SU-DHL-6 (cell line): ENCODE results near the gene BNIP2.

Experiments
- H2AFZ ChIP-seq: fragments of 200-600 bp; sonication (generic); 2 replicates; pipeline ENCODE4 v1.6.1; 2014; ENCODE audit warnings: low read depth, mild to moderate bottlenecking, moderate library complexity, mixed read lengths, antibody characterized with exemption, low read length; ENCODE audit not compliant: severe bottlenecking
- H3F3A ChIP-seq: fragments of 200-600 bp; shearing (Covaris generic); 2 replicates; pipeline ENCODE4 v1.6.0; 2016; ENCODE audit warnings: antibody characterized with exemption, mild to moderate bottlenecking; ENCODE audit not compliant: insufficient read depth
- H3K27ac ChIP-seq: fragments of 200-600 bp; sonication (generic); 2 replicates; pipeline ENCODE4 v1.5.1; 2016; ENCODE audit warnings: low read depth, mild to moderate bottlenecking, low read length, moderate library complexity, mixed read lengths
- H3K27me3 ChIP-seq: fragments of 200-600 bp; sonication (generic), shearing (Covaris generic); 2 replicates; pipeline ENCODE4 v1.6.0; 2014; ENCODE audit warnings: mild to moderate bottlenecking, low read length
- H3K36me3 ChIP-seq: fragments of 200-600 bp; sonication (generic); 2 replicates; pipeline ENCODE4 v1.6.1; 2014; ENCODE audit warnings: mild to moderate bottlenecking, low read length, mixed read lengths
- H3K4me2 ChIP-seq: fragments of 300-600, 200-600 bp; shearing (Covaris generic), sonication (generic); 2 replicates; pipeline ENCODE4 v1.6.0; 2014; ENCODE audit warnings: low read length, low read depth, mild to moderate bottlenecking; ENCODE audit not compliant: poor library complexity, severe bottlenecking
- H3K4me3 ChIP-seq: fragments of 200-600 bp; sonication (generic); 2 replicates; pipeline ENCODE4 v1.5.1; 2014; ENCODE audit warnings: antibody characterized with exemption, low read length, mild to moderate bottlenecking, mixed read lengths; ENCODE audit not compliant: insufficient read depth, poor library complexity, severe bottlenecking
- H3K79me2 ChIP-seq: fragments of 200-600 bp; sonication (generic); 2 replicates; pipeline ENCODE4 v1.6.1; 2014; ENCODE audit warnings: mild to moderate bottlenecking, low read length, moderate library complexity; ENCODE audit not compliant: insufficient read depth
- H3K9ac ChIP-seq: fragments of 200-600 bp; sonication (generic); 2 replicates; pipeline ENCODE4 v1.7.0; 2014; ENCODE audit warnings: mild to moderate bottlenecking, low read length
- H3K9me2 ChIP-seq: fragments of 200-600 bp; sonication (generic); replicated peaks from 2 replicates; pipeline ENCODE4 v1.6.1; 2014; ENCODE audit warnings: low read length; ENCODE audit not compliant: insufficient read depth
- H3K9me3 ChIP-seq: fragments of 200-600 bp; sonication (generic); 2 replicates; pipeline ENCODE4 v1.6.1; 2014; ENCODE audit warnings: low read length, mixed read lengths; ENCODE audit not compliant: insufficient read depth
- H4K20me1 ChIP-seq: fragments of 200-600 bp; sonication (generic); 2 replicates; pipeline ENCODE4 v1.6.1; 2014; ENCODE audit warnings: low read depth, mild to moderate bottlenecking, antibody characterized with exemption, low read length, moderate library complexity, mixed read lengths
- CTCF ChIP-seq: fragments of 200-600 bp; sonication (generic); IDR thresholded peaks from one replicate; pipeline ENCODE4 v1.5.1; 2017; ENCODE audit warnings: antibody characterized with exemption, mild to moderate bottlenecking, low read length, moderate library complexity; ENCODE audit not compliant: insufficient read depth, poor library complexity, severe bottlenecking
- EZH2phosphoT487 ChIP-seq: fragments of 200-600 bp; sonication (generic), shearing (Covaris generic); conservative IDR thresholded peaks from 2 replicates; pipeline ENCODE4 v1.6.1; 2018; ENCODE audit warnings: mild to moderate bottlenecking, antibody characterized with exemption, low read length, moderate library complexity, mixed read lengths

BNIP2 gene

GRCh38 chr15:59694779-59695178 is 5.7 kb upstream of the BNIP2 start:
- Histone ChIP-seq H3K9ac (no peak overlapping the region), H3K9me2 (no peaks in the 10 kb centered on the region), H3K27me3 (no peaks in the 10 kb centered on the region), H2AFZ (no peak overlapping the region), H3K79me2 (no peaks in the 10 kb centered on the region), H3K27ac (no peak overlapping the region), H3K4me2 (no peak overlapping the region), H3F3A (peaks cover 17% of the 10 kb centered on the region), H3K36me3 (no peaks in the 10 kb centered on the region), H3K4me3 (no peak overlapping the region), H3K9me3 (no peaks in the 10 kb centered on the region), H4K20me1 (no peaks in the 10 kb centered on the region)
- no peak for TF ChIP-seq EZH2phosphoT487
- no peak for TF ChIP-seq CTCF

- TF ChIP-seq EZH2phosphoT487 (no peak), CTCF (peak; percentile 57)
- Histone ChIP-seq H3K9me2 (no peaks in the 10 kb centered on the region), H3K4me3 (no peak overlapping the region), H3K27ac (no peak overlapping the region), H3K79me2 (peaks cover 28% of the 10 kb centered on the region), H3K9ac (no peak overlapping the region), H3K9me3 (no peaks in the 10 kb centered on the region), H3F3A (peaks cover 38% of the 10 kb centered on the region), H3K27me3 (no peaks in the 10 kb centered on the region), H3K36me3 (no peaks in the 10 kb centered on the region), H4K20me1 (no peaks in the 10 kb centered on the region; the same call in 1 of the 2 replicates), H3K4me2 (no peak overlapping the region), H2AFZ (no peak overlapping the region)
Observed at GRCh38 chr15:59691194-59691805, 2.2 kb upstream of the BNIP2 start.

DNA sequence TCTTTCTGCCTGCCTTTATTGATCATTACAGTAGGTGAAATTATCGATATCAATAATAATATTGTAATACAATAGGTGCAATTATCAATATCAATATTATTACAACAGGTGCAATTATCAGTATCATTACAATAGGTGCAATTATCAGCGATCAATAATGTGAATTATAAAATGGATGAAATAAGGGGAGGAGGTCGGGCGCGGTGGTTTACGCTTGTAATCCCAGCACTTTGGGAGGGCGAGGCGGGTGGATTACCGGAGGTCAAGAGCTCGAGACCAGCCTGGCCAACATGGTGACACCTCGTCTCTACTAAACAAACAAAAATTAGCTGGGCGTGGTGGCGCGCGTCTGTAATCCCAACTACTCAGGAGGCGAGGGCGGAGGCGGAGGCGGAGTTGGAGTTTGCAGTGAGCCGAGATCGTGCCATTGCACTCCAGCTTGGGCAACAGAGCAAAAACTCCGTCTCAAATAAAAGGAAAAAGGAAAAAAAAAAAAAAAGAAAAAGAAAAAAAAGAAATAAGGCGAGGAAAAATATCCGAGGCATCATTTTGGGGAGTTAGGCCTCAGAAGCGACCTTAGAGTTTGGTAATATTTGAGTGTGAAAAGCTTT is 611 bp upstream of the BNIP2 start:
- H3K9me3 ChIP-seq, result no peaks in the 10 kb centered on the region
- H3K27me3 ChIP-seq, result no peaks in the 10 kb centered on the region
- H3K79me2 ChIP-seq, result peaks cover 44% of the 10 kb centered on the region
- peaks cover 10% of the 10 kb centered on the region for H4K20me1 ChIP-seq
- H3K4me3 ChIP-seq, result peak overlapping the region; percentile 92
- peak overlapping the region; percentile 95 for H2AFZ ChIP-seq
- peak overlapping the region; percentile 89 for H3K4me2 ChIP-seq
- H3F3A ChIP-seq, result peaks cover 38% of the 10 kb centered on the region
- H3K9ac ChIP-seq, result peak overlapping the region; percentile 93
- H3K36me3 ChIP-seq, result peaks cover 11% of the 10 kb centered on the region; the same call in 1 of the 2 replicates
- no peak for TF ChIP-seq EZH2phosphoT487
- no peak for TF ChIP-seq CTCF
- peak overlapping the region; percentile 62 for H3K27ac ChIP-seq
- H3K9me2 ChIP-seq, result no peaks in the 10 kb centered on the region
